GM12878 (cell line): ENCODE data around the gene VPS25. TPM values are rescaled to one million over a fixed set of nuclear protein-coding genes. Genes with fewer than 3 reads are reported as not detected.

ENCODE experiments used
- ATAC-seq: fragments of 200-7000 bp; cut with Tn5 transposase; 3 replicates; pipeline ENCODE4 v1.9.1; 2020; ENCODE audit warnings: mild to moderate bottlenecking, moderate library complexity
- Bru-seq: library from RNA; stranded (reverse); fragments of 400-500 nt; gene quantifications from one replicate; lab custom pipeline; 2021; lab: Mats Ljungman, UMichigan
- BruChase-seq, 2 experiments: library from RNA; stranded (reverse); fragments of 400-500 nt; gene quantifications; one replicate each; lab custom pipeline; 2021; lab: Mats Ljungman, UMichigan
- BruUV-seq: library from RNA; stranded (reverse); fragments of 400-500 nt; replicated peaks from 2 replicates; lab custom pipeline; 2021; lab: Mats Ljungman, UMichigan
- CTCF ChIA-PET: fragments of 300-600 bp; sonication (Branson Sonifier 250); formaldehyde crosslinking; extraction: SDS; loops from one replicate; lab custom pipeline; 2021; ENCODE audit warnings: inconsistent platforms; lab: Yijun Ruan, JAX
- POLR2A ChIA-PET: fragments of 350-600 bp; formaldehyde crosslinking; extraction: SDS; loops from one replicate; lab custom pipeline; 2021; ENCODE audit warnings: inconsistent platforms; lab: Charles Lee
- RAD21 ChIA-PET: fragments of 300-600 bp; sonication (Branson Sonifier 250); formaldehyde crosslinking; loops from one replicate; lab custom pipeline; 2023; ENCODE audit warnings: antibody characterized with exemption; ENCODE audit not compliant: unreplicated experiment; lab: Charles Lee
- SMC1A ChIA-PET: fragments of 300-600 bp; sonication (Branson Sonifier 250); formaldehyde crosslinking; loops from one replicate; lab custom pipeline; 2023; ENCODE audit not compliant: unreplicated experiment, uncharacterized antibody; lab: Charles Lee
- DNase-seq: peaks from one replicate; pipeline ENCODE4 v3.0.0-alpha.2; 2011; ENCODE audit warnings: low read depth, low spot score
- FAIRE-seq: peaks from 3 replicates; lab custom pipeline; 2011; peaks lifted over from hg19 to GRCh38; lab: Jason Lieb, UNC
- H2AFZ ChIP-seq: 2 replicates; pipeline ENCODE4 v1.6.0; 2011; ENCODE audit warnings: low read depth, low read length, control low read depth; ENCODE audit not compliant: control insufficient read depth
- H3K27ac ChIP-seq: 2 replicates; pipeline ENCODE4 v1.5.1; 2011; ENCODE audit warnings: control low read depth; ENCODE audit not compliant: control insufficient read depth, insufficient read depth
- H3K27me3 ChIP-seq, 2 experiments: replicated peaks in 1 of 2; 2 replicates each; pipeline versions ENCODE4 v1.6.0 to v1.6.1; 2011; ENCODE audit warnings: low read length in 1 of 2; ENCODE audit not compliant: control insufficient read depth in 2 of 2, insufficient read depth in 2 of 2
- H3K36me3 ChIP-seq, 2 experiments: 2 replicates each; pipeline ENCODE4 v1.5.1; 2011; ENCODE audit warnings: low read length in 1 of 2; ENCODE audit not compliant: control insufficient read depth in 2 of 2, insufficient read depth in 2 of 2
- H3K4me1 ChIP-seq: 2 replicates; pipeline ENCODE4 v1.6.1; 2011; ENCODE audit warnings: mild to moderate bottlenecking, low read length, moderate library complexity, mixed read lengths; ENCODE audit not compliant: control insufficient read depth, insufficient read depth
- H3K4me2 ChIP-seq: 2 replicates; pipeline ENCODE4 v1.6.0; 2011; ENCODE audit warnings: control low read depth; ENCODE audit not compliant: control insufficient read depth, insufficient read depth
- H3K4me3 ChIP-seq: fragments of 200-600 bp; sonication (generic); 2 replicates; pipeline ENCODE4 v1.5.1; 2016
- H3K79me2 ChIP-seq: 2 replicates; pipeline ENCODE4 v1.6.0; 2011; ENCODE audit warnings: low read length; ENCODE audit not compliant: control insufficient read depth, insufficient read depth
- H3K9ac ChIP-seq: 2 replicates; pipeline ENCODE4 v1.8.0; 2011; ENCODE audit warnings: low read length, control low read depth, mixed read lengths; ENCODE audit not compliant: control insufficient read depth, insufficient read depth
- H3K9me3 ChIP-seq: replicated peaks from 3 replicates; pipeline ENCODE4 v1.5.1; 2011; ENCODE audit warnings: mild to moderate bottlenecking, low read length; ENCODE audit not compliant: control insufficient read depth, insufficient read depth
- H4K20me1 ChIP-seq: 2 replicates; pipeline ENCODE4 v1.6.0; 2011; ENCODE audit not compliant: control insufficient read depth, insufficient read depth
- CREM ChIP-seq: IDR thresholded peaks from 2 replicates; pipeline ENCODE4 v1.6.1; 2014; ENCODE audit warnings: antibody characterized with exemption, low read depth
- ETV6 ChIP-seq, 2 experiments: fragments of 450-650 bp in 1 of 2; IDR thresholded peaks in 1 of 2; conservative IDR thresholded peaks in 1 of 2; 2 replicates each; pipeline ENCODE4 v1.6.1; 2014; ENCODE audit warnings: antibody characterized with exemption in 1 of 2, borderline replicate concordance in 1 of 2, low read depth in 1 of 2, mild to moderate bottlenecking in 1 of 2, moderate library complexity in 1 of 2
- FOXK2 ChIP-seq: fragments of 450-650 bp; IDR thresholded peaks from 2 replicates; pipeline ENCODE4 v1.6.1; 2017; ENCODE audit warnings: mild to moderate bottlenecking, moderate library complexity
- IRF4 ChIP-seq: IDR thresholded peaks from 2 replicates; pipeline ENCODE4 v1.6.1; 2011; ENCODE audit warnings: low read depth, low read length
- PAX5 ChIP-seq: IDR thresholded peaks from 2 replicates; pipeline ENCODE4 v1.6.1; 2011; ENCODE audit warnings: low read depth, low read length, borderline replicate concordance
- RELA ChIP-seq: fragments of 450-650 bp; IDR thresholded peaks from 2 replicates; pipeline ENCODE4 v1.8.0; 2014; ENCODE audit warnings: borderline replicate concordance; ENCODE audit not compliant: partially characterized antibody
- ZNF207 ChIP-seq: fragments of 450-650 bp; IDR thresholded peaks from 2 replicates; pipeline ENCODE4 v1.6.1; 2014; ENCODE audit warnings: antibody characterized with exemption, mild to moderate bottlenecking, borderline replicate concordance
- WGBS: methylation state at CpG from one replicate; pipeline ENCODE4 v1.1.6; 2016; ENCODE audit warnings: low lambda C conversion rate; ENCODE audit not compliant: insufficient replicate concordance, insufficient coverage; ENCODE audit errors: missing lambda C conversion rate; 5-methylcytosine and 5-hydroxymethylcytosine counted together
- in situ Hi-C: fragments of 300-500 bp; cut with MboI; formaldehyde crosslinking; loops from 9 replicates; pipeline ENCODE4 v1.14.3; 2018; ENCODE audit warnings: mixed read lengths
- intact Hi-C: fragments of 100-400 bp; cut with micrococcal nuclease; formaldehyde crosslinking; loops from one replicate; pipeline ENCODE4 v1.14.2; 2022; ENCODE audit not compliant: unreplicated experiment
- long read RNA-seq, 2 experiments: library from polyadenylated mRNA; unstranded; transcript quantifications; one replicate each; pipeline ENCODE4 v2.0.0, GENCODE V29; 2019 to 2020
- polyA minus RNA-seq, 3 experiments: library from RNA; depleted of rRNA, polyadenylated mRNA; stranded (reverse); fragments of >200 nt; gene quantifications; 2 replicates each; pipeline ENCODE4 v1.2.3, GENCODE V29; 2011
- polyA plus RNA-seq, 11 experiments: library from polyadenylated mRNA; depleted of rRNA in 4 of 11; unstranded in 6 of 11; stranded (reverse) in 5 of 11; fragments of >200 nt; fragmentation: Nextera tagmentation in 4 of 11; fragmentation: Illumina TruSeq in 1 of 11; extraction: Ambion mirVana in 4 of 11; extraction: Trizol in 1 of 11; gene quantifications; 1 replicate in 1 of 11; 2 replicates in 10 of 11; pipeline versions ENCODE4 v1.2.1 to v1.2.3, GENCODE V29; 2011 to 2016; ENCODE audit warnings: inconsistent platforms in 2 of 11, missing spikeins in 2 of 11, low read depth in 1 of 11
- total RNA-seq, 4 experiments: library from RNA; depleted of rRNA in 3 of 4; stranded (reverse); fragments of >200 nt in 3 of 4; fragmentation: Illumina TruSeq in 1 of 4; extraction: Trizol in 1 of 4; gene quantifications; 2 replicates each; pipeline versions ENCODE4 v1.2.1 to v1.2.3, GENCODE V29; 2013 to 2021
- TF ChIP-seq, protein P1 (sequence below), 3 experiments: IDR thresholded peaks in 2 of 3; conservative IDR thresholded peaks in 1 of 3; 2 replicates each; pipeline ENCODE4 v1.5.1; 2011; ENCODE audit warnings: low read depth in 3 of 3, low read length in 3 of 3, mild to moderate bottlenecking in 3 of 3, control low read depth in 2 of 3, moderate library complexity in 2 of 3, inconsistent platforms in 1 of 3, mixed read lengths in 1 of 3; ENCODE audit not compliant: control insufficient read depth in 2 of 3, insufficient read depth in 1 of 3; ENCODE audit errors: extremely low read depth in 1 of 3
- TF ChIP-seq, protein P2 (sequence below): fragments of 450-650 bp; IDR thresholded peaks from 2 replicates; pipeline ENCODE4 v1.6.1; 2017; ENCODE audit warnings: low read depth, mild to moderate bottlenecking, moderate library complexity
- TF ChIP-seq, protein P3 (sequence below): fragments of 450-650 bp; conservative IDR thresholded peaks from 2 replicates; pipeline ENCODE4 v1.6.1; 2017; ENCODE audit warnings: mild to moderate bottlenecking, moderate library complexity

The VPS25 gene
- 46.9 and 53.7 TPM in 2 replicates for total RNA-seq (2013; cell fraction: nucleolus; rRNA removed)
- 112 and 117 TPM in 2 replicates for total RNA-seq (2014; rRNA removed)
- total RNA-seq (2014; rRNA removed; fragmentation: Illumina TruSeq; extraction: Trizol) = 100 and 111 TPM in 2 replicates
- 92.7 TPM in 2 replicates for total RNA-seq (2021)
- polyA plus RNA-seq (2011; ENCODE audit: low read depth) = 53.9 TPM
- 122 and 175 TPM in 2 replicates for polyA plus RNA-seq (2011; rRNA removed)
- 157 and 207 TPM in 2 replicates for polyA plus RNA-seq (2011; cell fraction: cytosol; rRNA removed)
- 107 and 130 TPM in 2 replicates for polyA plus RNA-seq (2011; cell fraction: nucleus; rRNA removed)
- polyA plus RNA-seq (2012) = 67.0 and 69.4 TPM in 2 replicates
- polyA plus RNA-seq (2014; fragmentation: Illumina TruSeq; extraction: Trizol) = 113 and 153 TPM in 2 replicates
- 100 to 1,000 TPM; 131 to 185 TPM for polyA plus RNA-seq (2014; fragmentation: Nextera tagmentation; extraction: Ambion mirVana)
- polyA plus RNA-seq (2014; rRNA removed) = 113 and 118 TPM in 2 replicates
- polyA plus RNA-seq (2016; fragmentation: Nextera tagmentation; extraction: Ambion mirVana) = 100 to 1,000 TPM; 141 to 161 TPM
- polyA minus RNA-seq (2011; rRNA and poly(A)+ RNA removed) = 71.6 and 103 TPM in 2 replicates
- 30.9 and 31.1 TPM in 2 replicates for polyA minus RNA-seq (2011; cell fraction: cytosol; rRNA and poly(A)+ RNA removed)
- 38.4 and 61.4 TPM in 2 replicates for polyA minus RNA-seq (2011; cell fraction: nucleus; rRNA and poly(A)+ RNA removed)
- percentile 86 among the genes with signal in this experiment for Bru-seq, nascent RNA
- BruChase-seq, experiment 1, labeled RNA remaining after a 6-hour chase = percentile 81 among the genes with signal in this experiment
- percentile 80 among the genes with signal in this experiment for BruChase-seq, experiment 2, labeled RNA remaining after a 2-hour chase
- long read RNA-seq, experiment 1, transcript VPS25-201 (6 exons, 1,101 nt) = major isoform, 103 of 110 reads
- long read RNA-seq, experiment 1, partial matches to known transcripts = 0 of 110 reads
- long read RNA-seq, experiment 1, other reads (novel, unspliced or antisense) = 2 of 110 reads
- long read RNA-seq, experiment 2, transcript VPS25-201 (6 exons, 1,101 nt) = major isoform, 357 of 370 reads
- long read RNA-seq, experiment 2, partial matches to known transcripts = 3 of 370 reads
- long read RNA-seq, experiment 2, other reads (novel, unspliced or antisense) = 8 of 370 reads

DNA sequence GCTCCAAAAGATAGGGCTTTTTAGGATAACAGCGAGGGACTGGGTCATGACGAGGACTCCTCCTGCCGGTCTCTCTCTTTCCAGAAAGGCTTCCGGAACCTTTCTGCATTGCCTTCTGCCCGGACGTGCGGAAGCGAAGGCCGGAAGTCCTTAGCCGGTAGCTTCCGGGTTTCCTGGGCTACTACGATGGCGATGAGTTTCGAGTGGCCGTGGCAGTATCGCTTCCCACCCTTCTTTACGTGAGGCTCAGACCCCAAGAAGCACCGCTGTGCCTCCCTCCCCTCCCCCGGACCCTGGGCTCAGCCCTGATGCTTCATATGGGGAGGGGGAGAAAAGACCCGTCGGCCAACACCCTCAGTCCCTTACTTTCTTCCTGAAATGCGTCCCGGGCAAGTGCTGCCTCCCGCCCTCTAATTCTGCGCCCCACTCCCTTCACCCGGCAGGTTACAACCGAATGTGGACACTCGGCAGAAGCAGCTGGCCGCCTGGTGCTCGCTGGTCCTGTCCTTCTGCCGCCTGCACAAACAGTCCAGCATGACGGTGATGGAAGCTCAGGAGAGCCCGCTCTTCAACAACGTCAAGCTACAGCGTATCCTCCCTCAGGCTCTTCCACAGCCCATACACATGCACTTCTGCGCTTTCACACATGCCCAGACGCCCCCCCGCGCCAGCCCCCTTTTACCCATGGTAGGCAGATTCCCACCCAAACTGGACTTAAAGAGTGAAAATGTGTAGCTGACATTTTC lies at the start of gene VPS25:
Gene VPS25, plus strand, starts transcription at position 160 of the 746 bp plus-strand sequence. Its CDS starts 27 bp downstream, at position 187.
- FAIRE-seq (peak; percentile 83), ATAC-seq (peak; percentile 93), DNase-seq (no peak)
- Histone ChIP-seq H3K79me2 (peaks cover 9% of the 10 kb centered on the region), H2AFZ (peak within 1 kb of the TSS; percentile 99), H3K4me2 (peak within 1 kb of the TSS; percentile 88), H3K27me3 (no peaks in the 10 kb centered on the region), H3K4me3 (peak within 1 kb of the TSS; percentile 75), H3K4me1 (peaks cover 26% of the 10 kb centered on the region), H3K27ac (peak within 1 kb of the TSS; percentile 86), H4K20me1 (no peaks in the 10 kb centered on the region), H3K9ac (peak within 1 kb of the TSS; percentile 97), H3K36me3 (peaks cover 0 to 2% of the 10 kb centered on the region in 2 experiments; a peak in 3 of 4 replicates), H3K9me3 (no peaks in the 10 kb centered on the region)
- BruUV-seq = TSS peak; percentile 83
- RAD21 ChIA-PET = interaction anchor here (1.3 to 3.1 kb wide), 9 partner anchors 10 to 225 kb away, joined by 3 to 18 read pairs (median 6); partner anchors contain the start of genes BECN1, PSMC3IP and RPL27
- CTCF ChIA-PET = interaction anchor here (0.9 to 3.2 kb wide), 19 partner anchors 10 to 225 kb away, joined by 3 to 38 read pairs (median 4); partner anchors contain the start of genes BECN1, CCR10, CNTD1 and COA3
- in situ Hi-C loops = no loop called here
- WGBS = 5% methylated on average over 39 of the region's 39 CpGs
- intact Hi-C loops = no loop called here
- POLR2A ChIA-PET = interaction anchor here (0.5 to 2.3 kb wide), 14 partner anchors 10 to 225 kb away, joined by 3 to 11 read pairs (median 3); partner anchors contain the start of genes BECN1, RETREG3, RPL27 and TUBG1
- SMC1A ChIA-PET = interaction anchor here (0.8 to 3.1 kb wide), 11 partner anchors 10 to 237 kb away, joined by 3 to 20 read pairs (median 3); partner anchors contain the start of genes NAGLU, PSMC3IP and RAMP2
- TF ChIP-seq ETV6 (conservative IDR thresholded peaks at IDR 0.05 in 1 of 2, IDR thresholded peaks at IDR 0.05 in 1 of 2; ENCODE audit: borderline replicate concordance in 1 of 2, low read depth in 1 of 2) (peak; percentile 31 to 94; a peak in 2 of 4 replicates), IRF4 (peak; percentile 81), CREM (0 out of 2 replicates have a peak, but pooled peaks have one; percentile 57), FOXK2 (0 out of 2 replicates have a peak, but pooled peaks have one; percentile 6), PAX5 (no peak), ZNF207 (peak; percentile 80; the same call in 1 of the 2 replicates), RELA (peak; percentile 54)
- TF ChIP-seq, protein P1, sequence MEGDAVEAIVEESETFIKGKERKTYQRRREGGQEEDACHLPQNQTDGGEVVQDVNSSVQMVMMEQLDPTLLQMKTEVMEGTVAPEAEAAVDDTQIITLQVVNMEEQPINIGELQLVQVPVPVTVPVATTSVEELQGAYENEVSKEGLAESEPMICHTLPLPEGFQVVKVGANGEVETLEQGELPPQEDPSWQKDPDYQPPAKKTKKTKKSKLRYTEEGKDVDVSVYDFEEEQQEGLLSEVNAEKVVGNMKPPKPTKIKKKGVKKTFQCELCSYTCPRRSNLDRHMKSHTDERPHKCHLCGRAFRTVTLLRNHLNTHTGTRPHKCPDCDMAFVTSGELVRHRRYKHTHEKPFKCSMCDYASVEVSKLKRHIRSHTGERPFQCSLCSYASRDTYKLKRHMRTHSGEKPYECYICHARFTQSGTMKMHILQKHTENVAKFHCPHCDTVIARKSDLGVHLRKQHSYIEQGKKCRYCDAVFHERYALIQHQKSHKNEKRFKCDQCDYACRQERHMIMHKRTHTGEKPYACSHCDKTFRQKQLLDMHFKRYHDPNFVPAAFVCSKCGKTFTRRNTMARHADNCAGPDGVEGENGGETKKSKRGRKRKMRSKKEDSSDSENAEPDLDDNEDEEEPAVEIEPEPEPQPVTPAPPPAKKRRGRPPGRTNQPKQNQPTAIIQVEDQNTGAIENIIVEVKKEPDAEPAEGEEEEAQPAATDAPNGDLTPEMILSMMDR (IDR thresholded peaks at IDR 0.05 in 2 of 3, conservative IDR thresholded peaks at IDR 0.05 in 1 of 3; ENCODE audit: control insufficient read depth in 2 of 3, extremely low read depth in 1 of 3, insufficient read depth in 1 of 3, low read depth in 3 of 3, low read length in 3 of 3) = peak in 1 of 3 experiments; percentile 13; a peak in 1 of 6 replicates
- TF ChIP-seq, protein P2, sequence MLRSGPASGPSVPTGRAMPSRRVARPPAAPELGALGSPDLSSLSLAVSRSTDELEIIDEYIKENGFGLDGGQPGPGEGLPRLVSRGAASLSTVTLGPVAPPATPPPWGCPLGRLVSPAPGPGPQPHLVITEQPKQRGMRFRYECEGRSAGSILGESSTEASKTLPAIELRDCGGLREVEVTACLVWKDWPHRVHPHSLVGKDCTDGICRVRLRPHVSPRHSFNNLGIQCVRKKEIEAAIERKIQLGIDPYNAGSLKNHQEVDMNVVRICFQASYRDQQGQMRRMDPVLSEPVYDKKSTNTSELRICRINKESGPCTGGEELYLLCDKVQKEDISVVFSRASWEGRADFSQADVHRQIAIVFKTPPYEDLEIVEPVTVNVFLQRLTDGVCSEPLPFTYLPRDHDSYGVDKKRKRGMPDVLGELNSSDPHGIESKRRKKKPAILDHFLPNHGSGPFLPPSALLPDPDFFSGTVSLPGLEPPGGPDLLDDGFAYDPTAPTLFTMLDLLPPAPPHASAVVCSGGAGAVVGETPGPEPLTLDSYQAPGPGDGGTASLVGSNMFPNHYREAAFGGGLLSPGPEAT = peak; percentile 91
- TF ChIP-seq, protein P3, sequence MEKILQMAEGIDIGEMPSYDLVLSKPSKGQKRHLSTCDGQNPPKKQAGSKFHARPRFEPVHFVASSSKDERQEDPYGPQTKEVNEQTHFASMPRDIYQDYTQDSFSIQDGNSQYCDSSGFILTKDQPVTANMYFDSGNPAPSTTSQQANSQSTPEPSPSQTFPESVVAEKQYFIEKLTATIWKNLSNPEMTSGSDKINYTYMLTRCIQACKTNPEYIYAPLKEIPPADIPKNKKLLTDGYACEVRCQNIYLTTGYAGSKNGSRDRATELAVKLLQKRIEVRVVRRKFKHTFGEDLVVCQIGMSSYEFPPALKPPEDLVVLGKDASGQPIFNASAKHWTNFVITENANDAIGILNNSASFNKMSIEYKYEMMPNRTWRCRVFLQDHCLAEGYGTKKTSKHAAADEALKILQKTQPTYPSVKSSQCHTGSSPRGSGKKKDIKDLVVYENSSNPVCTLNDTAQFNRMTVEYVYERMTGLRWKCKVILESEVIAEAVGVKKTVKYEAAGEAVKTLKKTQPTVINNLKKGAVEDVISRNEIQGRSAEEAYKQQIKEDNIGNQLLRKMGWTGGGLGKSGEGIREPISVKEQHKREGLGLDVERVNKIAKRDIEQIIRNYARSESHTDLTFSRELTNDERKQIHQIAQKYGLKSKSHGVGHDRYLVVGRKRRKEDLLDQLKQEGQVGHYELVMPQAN = peak; percentile 81
